Ishikawa (cell line): Measurements from ENCODE around the gene FAM200C.

Source experiments
- CEBPB ChIP-seq: IDR thresholded peaks from 2 replicates; pipeline ENCODE4 v1.6.1; 2012
- EGR1 ChIP-seq: IDR thresholded peaks from 2 replicates; pipeline ENCODE4 v1.6.1; 2012
- EP300 ChIP-seq: IDR thresholded peaks from 2 replicates; pipeline ENCODE4 v1.6.1; 2012; ENCODE audit warnings: borderline replicate concordance
- FOXM1 ChIP-seq: IDR thresholded peaks from 2 replicates; pipeline ENCODE4 v1.6.1; 2012; ENCODE audit warnings: low read depth, borderline replicate concordance
- RAD21 ChIP-seq: IDR thresholded peaks from 2 replicates; pipeline ENCODE4 v1.6.1; 2012; ENCODE audit warnings: low read depth
- TAF1 ChIP-seq: IDR thresholded peaks from 2 replicates; pipeline ENCODE4 v1.6.1; 2012; ENCODE audit warnings: low read depth, mild to moderate bottlenecking
- TCF12 ChIP-seq: IDR thresholded peaks from 2 replicates; pipeline ENCODE4 v1.6.1; 2012; ENCODE audit warnings: low read depth
- YY1 ChIP-seq: IDR thresholded peaks from 2 replicates; pipeline ENCODE4 v1.6.1; 2012; ENCODE audit warnings: low read depth
- TF ChIP-seq, protein P1 (sequence below): IDR thresholded peaks from 2 replicates; pipeline ENCODE4 v1.6.1; 2012
- TF ChIP-seq, protein P2 (sequence below): IDR thresholded peaks from 2 replicates; pipeline ENCODE4 v1.6.1; 2012
- TF ChIP-seq, protein P3 (sequence below): IDR thresholded peaks from 2 replicates; pipeline ENCODE4 v1.6.1; 2012; ENCODE audit warnings: low read depth, mild to moderate bottlenecking

DNA sequence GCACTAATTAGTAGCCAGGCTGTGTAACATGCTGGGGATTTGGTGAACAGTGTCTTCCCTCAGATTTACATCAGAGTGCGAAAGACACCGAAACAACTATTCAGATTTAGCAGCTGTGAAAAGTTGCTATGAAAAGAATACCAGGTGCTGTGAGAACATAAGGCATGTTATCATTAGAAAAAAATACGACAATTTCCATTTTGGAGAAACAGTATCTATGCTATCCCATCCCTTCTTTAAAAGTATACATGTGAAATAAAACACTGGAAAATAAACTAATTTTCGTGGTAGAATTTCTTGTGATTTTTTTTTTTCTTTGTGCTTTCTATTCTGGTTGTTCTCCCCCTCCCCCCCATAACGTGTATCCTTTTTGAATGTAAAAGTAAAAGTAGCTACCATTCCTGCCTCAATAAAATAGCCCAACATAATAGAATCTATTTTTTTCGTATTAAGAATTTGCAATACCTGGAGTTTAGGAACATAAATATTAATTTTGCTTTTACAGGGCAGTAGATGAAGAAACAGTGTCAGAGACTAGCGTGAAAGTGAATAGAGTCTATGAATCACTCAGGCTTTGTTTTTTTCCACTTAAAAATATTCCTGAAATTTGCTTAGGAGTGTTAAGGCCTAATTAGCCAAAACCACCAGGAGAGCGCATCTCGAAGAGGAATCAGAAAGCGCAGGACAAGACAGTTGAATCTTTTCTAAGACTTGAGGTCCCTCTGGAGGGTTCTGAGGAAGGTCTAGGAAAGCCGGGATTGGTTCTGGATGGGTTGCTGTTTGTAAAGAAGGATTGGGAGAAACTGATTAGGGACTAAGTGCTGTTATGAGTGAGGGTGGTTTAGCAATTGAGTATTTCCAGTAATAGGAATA lies 19.8 kb upstream of the FAM200C start:
- TF ChIP-seq TCF12, result no peak
- TF ChIP-seq, protein P1, sequence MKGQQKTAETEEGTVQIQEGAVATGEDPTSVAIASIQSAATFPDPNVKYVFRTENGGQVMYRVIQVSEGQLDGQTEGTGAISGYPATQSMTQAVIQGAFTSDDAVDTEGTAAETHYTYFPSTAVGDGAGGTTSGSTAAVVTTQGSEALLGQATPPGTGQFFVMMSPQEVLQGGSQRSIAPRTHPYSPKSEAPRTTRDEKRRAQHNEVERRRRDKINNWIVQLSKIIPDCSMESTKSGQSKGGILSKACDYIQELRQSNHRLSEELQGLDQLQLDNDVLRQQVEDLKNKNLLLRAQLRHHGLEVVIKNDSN, result no peak
- no peak for TF ChIP-seq CEBPB
- no peak for TF ChIP-seq FOXM1
- no peak for TF ChIP-seq EP300
- TF ChIP-seq RAD21, result no peak
- TF ChIP-seq, protein P2, sequence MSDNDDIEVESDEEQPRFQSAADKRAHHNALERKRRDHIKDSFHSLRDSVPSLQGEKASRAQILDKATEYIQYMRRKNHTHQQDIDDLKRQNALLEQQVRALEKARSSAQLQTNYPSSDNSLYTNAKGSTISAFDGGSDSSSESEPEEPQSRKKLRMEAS, result no peak
- TF ChIP-seq, protein P3, sequence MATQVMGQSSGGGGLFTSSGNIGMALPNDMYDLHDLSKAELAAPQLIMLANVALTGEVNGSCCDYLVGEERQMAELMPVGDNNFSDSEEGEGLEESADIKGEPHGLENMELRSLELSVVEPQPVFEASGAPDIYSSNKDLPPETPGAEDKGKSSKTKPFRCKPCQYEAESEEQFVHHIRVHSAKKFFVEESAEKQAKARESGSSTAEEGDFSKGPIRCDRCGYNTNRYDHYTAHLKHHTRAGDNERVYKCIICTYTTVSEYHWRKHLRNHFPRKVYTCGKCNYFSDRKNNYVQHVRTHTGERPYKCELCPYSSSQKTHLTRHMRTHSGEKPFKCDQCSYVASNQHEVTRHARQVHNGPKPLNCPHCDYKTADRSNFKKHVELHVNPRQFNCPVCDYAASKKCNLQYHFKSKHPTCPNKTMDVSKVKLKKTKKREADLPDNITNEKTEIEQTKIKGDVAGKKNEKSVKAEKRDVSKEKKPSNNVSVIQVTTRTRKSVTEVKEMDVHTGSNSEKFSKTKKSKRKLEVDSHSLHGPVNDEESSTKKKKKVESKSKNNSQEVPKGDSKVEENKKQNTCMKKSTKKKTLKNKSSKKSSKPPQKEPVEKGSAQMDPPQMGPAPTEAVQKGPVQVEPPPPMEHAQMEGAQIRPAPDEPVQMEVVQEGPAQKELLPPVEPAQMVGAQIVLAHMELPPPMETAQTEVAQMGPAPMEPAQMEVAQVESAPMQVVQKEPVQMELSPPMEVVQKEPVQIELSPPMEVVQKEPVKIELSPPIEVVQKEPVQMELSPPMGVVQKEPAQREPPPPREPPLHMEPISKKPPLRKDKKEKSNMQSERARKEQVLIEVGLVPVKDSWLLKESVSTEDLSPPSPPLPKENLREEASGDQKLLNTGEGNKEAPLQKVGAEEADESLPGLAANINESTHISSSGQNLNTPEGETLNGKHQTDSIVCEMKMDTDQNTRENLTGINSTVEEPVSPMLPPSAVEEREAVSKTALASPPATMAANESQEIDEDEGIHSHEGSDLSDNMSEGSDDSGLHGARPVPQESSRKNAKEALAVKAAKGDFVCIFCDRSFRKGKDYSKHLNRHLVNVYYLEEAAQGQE, result no peak
- no peak for TF ChIP-seq YY1
- no peak for TF ChIP-seq TAF1
- TF ChIP-seq EGR1, result no peak
